LNCAP (cell line): ENCODE results near the gene LRRD1.

Source experiments
- CTCF ChIP-seq: fragments of 450-650 bp; IDR thresholded peaks from 2 replicates; pipeline ENCODE4 v1.5.1; 2017; ENCODE audit warnings: mild to moderate bottlenecking

LRRD1 gene

GRCh38 chr7:92110857-92111256, 68.1 kb downstream of the LRRD1 start:
- no peak for TF ChIP-seq CTCF

- no peak for TF ChIP-seq CTCF
Observed at GRCh38 chr7:92108821-92109220, 70.1 kb downstream of the LRRD1 start.

- TF ChIP-seq CTCF, result no peak
Observed at GRCh38 chr7:92100534-92100933, 78.4 kb downstream of the LRRD1 start.

- TF ChIP-seq CTCF, result no peak
Observed at GRCh38 chr7:92095380-92095779, 83.6 kb downstream of the LRRD1 start.
